BLaER1 treated with 17β-estradiol and CSF1 and Interleukin-3, amounts not matched to agents 10 nM and 100 nM (cell line): ENCODE results near the gene MBLAC1.
A peak's percentile ranks its signal among the peaks of the same experiment; 100 is the strongest.

ENCODE experiments used
- H3K27ac ChIP-seq, 11 experiments: shearing (Covaris generic); formaldehyde crosslinking; 2 replicates each; pipeline ENCODE4 v1.8.1; 2022
- H3K27me3 ChIP-seq, 11 experiments: shearing (Covaris generic); formaldehyde crosslinking; 2 replicates each; pipeline ENCODE4 v1.8.1; 2022
- H3K36me3 ChIP-seq, 11 experiments: shearing (Covaris generic); formaldehyde crosslinking; 2 replicates each; pipeline ENCODE4 v1.8.1; 2022
- H3K4me1 ChIP-seq, 10 experiments: shearing (Covaris generic); formaldehyde crosslinking; 2 replicates each; pipeline ENCODE4 v1.8.1; 2022
- H3K4me2 ChIP-seq, 11 experiments: shearing (Covaris generic); formaldehyde crosslinking; 2 replicates each; pipeline ENCODE4 v1.8.1; 2022
- H3K4me3 ChIP-seq, 10 experiments: shearing (Covaris generic); formaldehyde crosslinking; 2 replicates each; pipeline ENCODE4 v1.8.1; 2022
- H3K9ac ChIP-seq, 11 experiments: shearing (Covaris generic); formaldehyde crosslinking; 2 replicates each; pipeline ENCODE4 v1.8.1; 2022
- H3K9me3 ChIP-seq, 11 experiments: shearing (Covaris generic); formaldehyde crosslinking; replicated peaks in 1 of 11; 2 replicates each; pipeline ENCODE4 v1.8.1; 2022
- H4K20me1 ChIP-seq, 11 experiments: shearing (Covaris generic); formaldehyde crosslinking; 2 replicates each; pipeline ENCODE4 v1.8.1; 2022
- Cebpa-rat ChIP-seq, 11 experiments: shearing (Covaris generic); IDR thresholded peaks; 2 replicates each; pipeline ENCODE4 v1.8.1; 2022

Gene MBLAC1

DNA sequence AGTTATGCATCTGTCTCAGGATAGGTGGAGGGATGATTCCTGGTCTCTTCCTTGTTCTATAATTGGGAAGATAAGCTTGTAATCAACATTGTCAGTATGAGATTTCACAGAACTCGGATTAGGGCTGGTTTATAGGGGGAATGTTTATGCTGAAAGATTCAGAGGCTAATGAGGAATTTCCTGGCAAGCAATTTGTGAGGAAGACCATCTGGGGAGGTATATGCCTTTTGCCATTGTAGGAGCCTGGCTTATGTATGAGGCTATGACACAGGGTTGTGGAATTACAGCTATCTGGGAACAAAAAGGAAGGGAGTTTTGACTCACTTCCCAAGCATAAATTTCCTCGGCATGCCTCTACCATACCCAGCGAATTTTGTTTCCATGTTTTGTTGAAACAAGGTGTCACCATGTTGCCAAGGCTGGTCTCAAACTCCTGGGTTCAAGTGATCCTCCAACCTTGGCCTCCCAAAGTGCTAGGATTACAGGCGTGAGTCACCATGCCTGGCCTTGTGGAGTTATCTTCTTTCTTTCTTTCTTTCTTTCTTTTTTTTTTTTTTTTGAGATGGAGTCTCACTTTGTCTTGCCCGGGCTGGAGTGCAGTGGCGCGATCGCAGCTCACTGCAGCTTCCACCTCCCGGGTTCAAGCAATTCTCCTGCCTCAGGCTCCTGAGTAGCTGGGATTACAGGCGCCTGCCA, 39.6 kb upstream of the MBLAC1 start:
- Histone ChIP-seq H3K4me3 (no peak overlapping the region), H3K4me1 (peaks cover 31 to 54% (median 44%) of the 10 kb centered on the region in 10 experiments), H4K20me1 (peaks cover 0 to 15% (median 9%) of the 10 kb centered on the region in 11 experiments; a peak in 13 of 22 replicates), H3K27ac (no peak overlapping the region), H3K4me2 (no peak overlapping the region), H3K27me3 (peaks cover 0 to 17% (median 13%) of the 10 kb centered on the region in 11 experiments; a peak in 16 of 22 replicates), H3K9me3 (no peaks in the 10 kb centered on the region), H3K36me3 (peaks cover 17 to 24% (median 22%) of the 10 kb centered on the region in 11 experiments), H3K9ac (no peak overlapping the region)
- TF ChIP-seq Cebpa-rat (IDR thresholded peaks at IDR 0.05) = no peak

DNA sequence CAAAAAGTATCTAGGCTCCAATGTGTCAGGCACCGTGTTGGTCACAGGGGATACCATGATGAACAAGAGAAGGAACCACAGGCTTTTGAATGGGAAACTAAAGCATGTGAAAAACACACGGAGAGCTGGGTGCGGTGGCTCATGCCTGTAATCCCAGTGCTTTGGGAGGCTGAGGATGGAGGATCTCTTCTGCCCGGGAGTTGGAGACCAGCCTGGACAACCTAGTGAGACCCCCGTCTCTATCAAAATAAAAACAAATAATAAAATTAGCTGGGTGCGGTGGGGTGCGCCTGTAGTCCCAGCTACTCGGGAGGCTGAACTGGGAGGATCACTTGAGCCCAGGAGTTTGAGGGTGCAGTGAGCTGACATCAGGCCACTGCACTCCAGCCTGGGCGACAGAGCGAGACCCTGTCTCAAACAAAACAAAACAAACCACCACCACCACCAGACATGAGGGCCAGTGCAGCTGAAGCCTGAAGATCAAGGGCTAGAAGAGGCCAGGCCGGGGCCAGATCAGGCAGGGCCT, 38.6 kb upstream of the MBLAC1 start:
- H3K36me3 ChIP-seq = peaks cover 27 to 33% (median 32%) of the 10 kb centered on the region in 11 experiments
- H3K4me2 ChIP-seq = peak overlapping the region; percentile 86 to 97 (median 94)
- peak overlapping the region; percentile 59 to 93 (median 87); a peak in 21 of 22 replicates for H3K27ac ChIP-seq
- peaks cover 0 to 25% (median 19%) of the 10 kb centered on the region in 11 experiments; a peak in 19 of 22 replicates for H4K20me1 ChIP-seq
- peaks cover 0 to 7% (median 4%) of the 10 kb centered on the region in 11 experiments; a peak in 9 of 22 replicates for H3K27me3 ChIP-seq
- H3K9ac ChIP-seq = peak overlapping the region; percentile 83 to 97 (median 91)
- no peak for TF ChIP-seq Cebpa-rat (IDR thresholded peaks at IDR 0.05)
- H3K4me3 ChIP-seq = peak overlapping the region; percentile 68 to 96 (median 88)
- H3K4me1 ChIP-seq = peaks cover 24 to 46% (median 37%) of the 10 kb centered on the region in 10 experiments
- no peaks in the 10 kb centered on the region for H3K9me3 ChIP-seq

DNA sequence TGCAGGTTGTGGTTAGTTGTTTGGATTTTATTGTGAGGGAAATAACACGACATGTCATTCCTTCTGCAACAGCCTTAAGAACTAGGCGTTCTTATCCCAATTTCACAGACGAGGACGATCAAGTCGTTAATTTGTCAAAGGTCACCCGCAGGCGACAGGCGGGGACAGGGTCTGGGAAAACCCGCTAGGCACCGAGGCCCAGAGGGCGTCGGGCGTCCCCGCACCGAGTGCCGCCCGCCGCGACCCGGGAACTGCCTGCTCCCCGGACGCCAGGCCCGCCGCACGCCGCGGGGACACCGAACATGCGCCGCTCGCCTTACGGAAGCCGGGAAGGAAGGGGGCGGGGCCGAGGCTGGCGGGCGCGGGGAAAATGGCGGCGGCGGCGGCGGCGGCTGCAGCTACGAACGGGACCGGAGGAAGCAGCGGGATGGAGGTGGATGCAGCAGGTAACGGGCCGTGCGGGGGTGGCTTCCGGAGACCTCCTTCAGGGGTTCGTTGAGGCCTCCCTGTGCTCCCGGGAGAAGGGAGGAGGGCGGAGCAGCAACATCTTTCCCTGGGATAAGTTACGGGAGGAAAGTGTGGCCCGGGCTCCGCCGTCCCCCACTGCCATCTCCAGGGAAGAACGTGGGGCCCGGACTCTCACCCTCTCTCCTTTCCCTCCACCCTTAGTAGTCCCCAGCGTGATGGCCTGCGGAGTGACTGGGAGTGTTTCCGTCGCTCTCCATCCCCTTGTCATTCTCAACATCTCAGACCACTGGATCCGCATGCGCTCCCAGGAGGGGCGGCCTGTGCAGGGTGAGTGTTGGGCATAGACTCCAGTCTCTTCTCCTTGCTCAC, 37.9 kb upstream of the MBLAC1 start, which contains the start of gene COPS6:
COPS6 (plus strand) TSS at position 349 of the 837 bp plus-strand sequence; CDS start at position 371, 22 bp downstream.
- Histone ChIP-seq H3K9ac (peak within 1 kb of the TSS; percentile 83 to 97 (median 91)), H3K4me3 (peak within 1 kb of the TSS; percentile 68 to 96 (median 88)), H3K27ac (peak within 1 kb of the TSS; percentile 59 to 93 (median 87)), H3K9me3 (no peaks in the 10 kb centered on the region), H3K4me2 (peak within 1 kb of the TSS; percentile 86 to 97 (median 94)), H4K20me1 (peaks cover 0 to 32% (median 25%) of the 10 kb centered on the region in 11 experiments; a peak in 19 of 22 replicates), H3K4me1 (peaks cover 24 to 47% (median 37%) of the 10 kb centered on the region in 10 experiments), H3K36me3 (peaks cover 33 to 40% (median 38%) of the 10 kb centered on the region in 11 experiments), H3K27me3 (0 out of 22 replicates have a peak, but pooled peaks cover 0 to 2% (median 0%) of the 10 kb centered on the region in 11 experiments)
- TF ChIP-seq Cebpa-rat (IDR thresholded peaks at IDR 0.05) = no peak

DNA sequence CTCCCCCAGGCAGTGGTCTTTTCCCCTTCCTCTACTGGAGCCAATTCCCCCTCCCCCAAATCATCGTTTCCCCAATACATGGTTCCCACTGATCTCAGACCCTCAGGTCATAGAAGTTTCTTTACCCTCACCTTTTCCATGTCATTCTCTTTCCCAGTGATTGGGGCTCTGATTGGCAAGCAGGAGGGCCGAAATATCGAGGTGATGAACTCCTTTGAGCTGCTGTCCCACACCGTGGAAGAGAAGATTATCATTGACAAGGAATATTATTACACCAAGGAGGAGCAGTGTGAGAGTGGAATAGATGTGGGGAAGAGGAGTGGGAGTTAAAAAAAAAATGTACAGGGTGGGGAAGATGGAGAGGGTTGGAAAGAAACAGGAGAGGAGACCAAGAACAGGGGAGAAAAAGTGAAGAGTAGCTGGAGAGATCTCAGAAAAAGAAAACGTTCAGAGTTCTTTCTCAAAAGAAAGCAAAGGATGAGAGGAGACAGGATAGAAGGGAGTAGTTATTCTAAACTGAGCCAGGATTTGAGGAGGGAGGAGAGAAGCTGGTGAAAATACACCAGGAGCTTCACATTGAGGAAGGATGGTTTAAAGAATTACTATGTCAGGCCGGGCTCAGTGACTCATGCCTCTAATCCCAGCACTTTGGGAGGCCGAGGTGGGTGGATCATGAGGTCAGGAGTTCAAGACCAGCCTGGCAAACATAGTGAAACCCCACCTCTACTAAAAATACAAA, 37.1 kb upstream of the MBLAC1 start:
- Histone ChIP-seq H3K4me3 (peak overlapping the region; percentile 68 to 96 (median 88)), H3K4me1 (peaks cover 24 to 51% (median 37%) of the 10 kb centered on the region in 10 experiments), H3K9me3 (no peaks in the 10 kb centered on the region), H3K9ac (peak overlapping the region; percentile 83 to 97 (median 91)), H3K4me2 (peak overlapping the region; percentile 86 to 97 (median 94)), H3K27ac (peak overlapping the region; percentile 59 to 93 (median 87)), H3K27me3 (no peaks in the 10 kb centered on the region), H4K20me1 (peaks cover 0 to 39% (median 33%) of the 10 kb centered on the region in 11 experiments; a peak in 19 of 22 replicates), H3K36me3 (peaks cover 41 to 48% (median 46%) of the 10 kb centered on the region in 11 experiments)
- no peak for TF ChIP-seq Cebpa-rat (IDR thresholded peaks at IDR 0.05)

DNA sequence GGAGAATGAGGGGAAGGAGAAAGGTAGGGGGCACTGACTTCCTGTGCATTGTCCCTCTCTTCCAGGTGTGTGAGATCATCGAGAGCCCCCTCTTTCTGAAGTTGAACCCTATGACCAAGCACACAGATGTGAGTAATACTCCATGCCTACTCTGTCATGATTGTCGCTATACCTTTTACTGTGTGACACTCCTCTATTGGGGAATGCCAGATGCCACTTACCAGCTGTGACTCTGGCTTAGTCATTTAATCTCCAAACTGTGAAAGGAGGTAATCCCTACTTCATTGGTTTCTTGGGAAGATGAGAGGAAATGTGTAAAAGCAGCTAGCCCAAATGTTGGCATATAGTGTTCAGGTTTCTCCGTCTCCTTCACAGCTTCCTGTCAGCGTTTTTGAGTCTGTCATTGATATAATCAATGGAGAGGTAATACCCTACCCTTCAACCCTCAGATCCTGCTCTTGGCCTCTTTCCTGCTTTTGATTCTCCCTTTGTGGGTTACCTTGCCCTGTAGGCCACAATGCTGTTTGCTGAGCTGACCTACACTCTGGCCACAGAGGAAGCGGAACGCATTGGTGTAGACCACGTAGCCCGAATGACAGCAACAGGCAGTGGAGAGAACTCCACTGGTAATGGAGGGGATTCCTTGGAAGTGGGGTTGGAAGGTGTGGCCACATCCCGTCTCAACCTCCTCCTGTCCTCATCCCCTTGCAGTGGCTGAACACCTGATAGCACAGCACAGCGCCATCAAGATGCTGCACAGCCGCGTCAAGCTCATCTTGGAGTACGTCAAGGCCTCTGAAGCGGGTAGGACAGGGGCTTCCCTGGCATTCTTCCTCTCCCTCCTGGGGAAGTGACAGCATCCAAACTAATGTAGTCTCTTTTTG, 36.0 kb upstream of the MBLAC1 start:
- Histone ChIP-seq H3K9ac (peak overlapping the region in 4 of 11 experiments; percentile 24 to 97 (median 61); a peak in 6 of 22 replicates), H3K27ac (no peak overlapping the region), H4K20me1 (peaks cover 0 to 51% (median 45%) of the 10 kb centered on the region in 11 experiments; a peak in 19 of 22 replicates), H3K4me3 (0 out of 20 replicates have a peak overlapping the region, but pooled peaks of 1 of the 10 experiments have one; percentile 82), H3K36me3 (peaks cover 53 to 59% (median 58%) of the 10 kb centered on the region in 11 experiments), H3K4me1 (peaks cover 24 to 51% (median 35%) of the 10 kb centered on the region in 10 experiments), H3K9me3 (no peaks in the 10 kb centered on the region), H3K27me3 (no peaks in the 10 kb centered on the region), H3K4me2 (peak overlapping the region; percentile 86 to 97 (median 94); a peak in 20 of 22 replicates)
- TF ChIP-seq Cebpa-rat (IDR thresholded peaks at IDR 0.05) = no peak

DNA sequence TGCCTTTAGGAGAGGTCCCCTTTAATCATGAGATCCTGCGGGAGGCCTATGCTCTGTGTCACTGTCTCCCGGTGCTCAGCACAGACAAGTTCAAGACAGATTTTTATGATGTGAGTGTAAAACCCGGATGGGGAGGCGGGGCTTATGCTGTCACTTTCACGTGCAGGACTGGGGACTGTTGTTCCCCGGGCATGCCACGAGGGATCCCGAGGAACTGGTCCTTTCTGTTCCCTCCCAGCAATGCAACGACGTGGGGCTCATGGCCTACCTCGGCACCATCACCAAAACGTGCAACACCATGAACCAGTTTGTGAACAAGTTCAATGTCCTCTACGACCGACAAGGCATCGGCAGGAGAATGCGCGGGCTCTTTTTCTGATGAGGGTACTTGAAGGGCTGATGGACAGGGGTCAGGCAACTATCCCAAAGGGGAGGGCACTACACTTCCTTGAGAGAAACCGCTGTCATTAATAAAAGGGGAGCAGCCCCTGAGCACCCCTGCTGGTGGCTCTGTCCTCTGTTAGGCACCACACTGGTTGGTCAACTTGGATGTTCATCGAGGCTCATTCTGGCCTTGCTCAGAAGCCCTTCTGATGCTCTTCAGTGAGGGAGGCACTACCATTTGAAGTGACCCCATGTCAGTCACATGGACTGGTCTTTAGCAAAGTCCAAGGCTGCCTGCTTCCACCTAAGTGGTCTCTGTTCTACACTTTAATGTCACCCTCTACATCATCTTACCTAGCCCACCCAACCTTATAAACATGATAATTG, 35.2 kb upstream of the MBLAC1 start:
- no peak for TF ChIP-seq Cebpa-rat (IDR thresholded peaks at IDR 0.05)
- H3K36me3 ChIP-seq = peaks cover 61 to 68% (median 66%) of the 10 kb centered on the region in 11 experiments
- H3K27ac ChIP-seq = no peak overlapping the region

More for the DNA sequence above, 35.2 kb upstream of the MBLAC1 start:
- Histone ChIP-seq H3K4me1 (peaks cover 24 to 55% (median 29%) of the 10 kb centered on the region in 10 experiments), H3K9ac (peak overlapping the region in 1 of 11 experiments; percentile 91; a peak in 2 of 22 replicates), H3K4me2 (0 out of 22 replicates have a peak overlapping the region, but pooled peaks of 2 of the 11 experiments have one; percentile 86 to 94), H3K4me3 (no peak overlapping the region), H4K20me1 (peaks cover 0 to 59% (median 53%) of the 10 kb centered on the region in 11 experiments; a peak in 19 of 22 replicates), H3K27me3 (no peaks in the 10 kb centered on the region), H3K9me3 (no peaks in the 10 kb centered on the region)
